Ascending aorta (tissue), 2 donors: ENCODE data around the gene CEP85L. TPM values are rescaled to one million over a fixed set of nuclear protein-coding genes. Genes with fewer than 3 reads are reported as not detected.

Source experiments
- DNase-seq, 2 donors: peaks; one replicate each; pipeline ENCODE4 v3.0.0-alpha.2; 2019; ENCODE audit warnings: low spot score in 2 of 2
- H3K27ac ChIP-seq, 2 donors: fragments of 200-600 bp; sonication (generic); one replicate each; pipeline ENCODE4 v1.5.1; 2016 to 2017; ENCODE audit warnings: mild to moderate bottlenecking in 1 of 2
- H3K27me3 ChIP-seq: fragments of 200-600 bp; sonication (generic); one replicate; pipeline ENCODE4 v1.5.1; 2017
- H3K36me3 ChIP-seq, 2 donors: fragments of 200-600 bp; sonication (generic); one replicate each; pipeline ENCODE4 v1.5.1; 2016
- H3K4me1 ChIP-seq, 2 donors: fragments of 200-600 bp; sonication (generic); one replicate each; pipeline ENCODE4 v1.5.1; 2016 to 2017; ENCODE audit warnings: mild to moderate bottlenecking in 1 of 2
- H3K4me3 ChIP-seq, 2 donors: fragments of 200-600 bp; sonication (generic); one replicate each; pipeline ENCODE4 v1.5.1; 2016 to 2017; ENCODE audit warnings: mild to moderate bottlenecking in 1 of 2
- H3K9me3 ChIP-seq, 2 donors: fragments of 200-600 bp; sonication (generic); one replicate each; pipeline ENCODE4 v1.5.1; 2016
- CTCF ChIP-seq, 3 experiments: fragments of 200-600 bp in 2 of 3; fragments of 450-650 bp in 1 of 3; sonication (generic) in 2 of 3; IDR thresholded peaks; one replicate each; pipeline ENCODE4 v1.5.1; 2016 to 2019; ENCODE audit warnings: antibody characterized with exemption in 3 of 3, mild to moderate bottlenecking in 1 of 3, moderate library complexity in 1 of 3
- intact Hi-C: fragments of 100-400 bp; cut with DNase I; formaldehyde crosslinking; loops from one replicate; pipeline ENCODE4 v1.15.1; 2023
- total RNA-seq: library from RNA; depleted of rRNA; stranded (reverse); fragments of >200 nt; gene quantifications from one replicate; pipeline ENCODE4 v1.1.0, GENCODE V29; 2016

The CEP85L gene
- total RNA-seq, 1 donor from 2014 or later, result 15.0 TPM

GRCh38 chr6:118504611-118505010, 146.8 kb downstream of the CEP85L start:
- Histone ChIP-seq H3K27me3 (no peaks in the 10 kb centered on the region), H3K4me3 (no peak overlapping the region), H3K27ac (no peak overlapping the region), H3K36me3 (no peaks in the 10 kb centered on the region), H3K9me3 (no peaks in the 10 kb centered on the region), H3K4me1 (peaks cover 0 to 7% of the 10 kb centered on the region in 2 donors)
- intact Hi-C loops, result no loop called here
- DNase-seq, result no peak
- TF ChIP-seq CTCF (IDR thresholded peaks at IDR 0.05), result no peak

GRCh38 chr6:118502169-118502568, 149.2 kb downstream of the CEP85L start:
- H3K9me3 ChIP-seq, result no peaks in the 10 kb centered on the region
- no peaks in the 10 kb centered on the region for H3K27me3 ChIP-seq
- no peak for TF ChIP-seq CTCF (IDR thresholded peaks at IDR 0.05)
- no peak for DNase-seq
- intact Hi-C loops, result no loop called here
- no peaks in the 10 kb centered on the region for H3K36me3 ChIP-seq
- H3K4me1 ChIP-seq, result peaks cover 0 to 4% of the 10 kb centered on the region in 2 donors
- no peak overlapping the region for H3K4me3 ChIP-seq
- no peak overlapping the region for H3K27ac ChIP-seq

GRCh38 chr6:118501765-118502164, 149.6 kb downstream of the CEP85L start:
- Histone ChIP-seq H3K27me3 (no peaks in the 10 kb centered on the region), H3K4me1 (peaks cover 0 to under 1% of the 10 kb centered on the region in 2 donors), H3K4me3 (no peak overlapping the region), H3K36me3 (no peaks in the 10 kb centered on the region), H3K27ac (no peak overlapping the region), H3K9me3 (no peaks in the 10 kb centered on the region)
- no peak for DNase-seq
- TF ChIP-seq CTCF (IDR thresholded peaks at IDR 0.05), result no peak
- intact Hi-C loops, result no loop called here

GRCh38 chr6:118501099-118501498, 150.3 kb downstream of the CEP85L start:
- H3K4me3 ChIP-seq, result no peak overlapping the region
- no peak overlapping the region for H3K27ac ChIP-seq
- no peaks in the 10 kb centered on the region for H3K9me3 ChIP-seq
- H3K27me3 ChIP-seq, result no peaks in the 10 kb centered on the region
- no peaks in the 10 kb centered on the region for H3K4me1 ChIP-seq
- intact Hi-C loops, result no loop called here
- no peaks in the 10 kb centered on the region for H3K36me3 ChIP-seq
- DNase-seq, result no peak
- TF ChIP-seq CTCF (IDR thresholded peaks at IDR 0.05), result no peak

- H3K4me3 ChIP-seq, result no peak overlapping the region
- H3K36me3 ChIP-seq, result no peaks in the 10 kb centered on the region
- no peaks in the 10 kb centered on the region for H3K27me3 ChIP-seq
- H3K9me3 ChIP-seq, result no peaks in the 10 kb centered on the region
- no peak overlapping the region for H3K27ac ChIP-seq
- no peaks in the 10 kb centered on the region for H3K4me1 ChIP-seq
- TF ChIP-seq CTCF (IDR thresholded peaks at IDR 0.05), result no peak
- no peak for DNase-seq
- intact Hi-C loops, result no loop called here
These were observed 151.0 kb downstream of the CEP85L start for GRCh38 chr6:118500130-118501015.
